Left renal cortex interstitium (tissue), 4 donors: ENCODE measurements around the gene RCN2. TPM values are rescaled to one million over a fixed set of nuclear protein-coding genes. Genes with fewer than 3 reads are reported as not detected.

Experiments used
- DNase-seq, 4 donors: peaks; one replicate each; pipeline ENCODE4 v3.0.0-alpha.2; 2013; ENCODE audit warnings: low read depth in 4 of 4, low spot score in 2 of 4, missing footprints in 1 of 4
- polyA plus RNA-seq, 4 donors: library from polyadenylated mRNA; unstranded; fragments of 120-200 nt; gene quantifications; one replicate each; pipeline ENCODE4 v1.2.1, GENCODE V29; 2013; ENCODE audit not compliant: insufficient read length in 4 of 4

Gene RCN2
- polyA plus RNA-seq, 4 donors = 199 to 244 (median 233) TPM

GRCh38 chr15:76972389-76973361 lies 41.1 kb downstream of the RCN2 start:
- no peak for DNase-seq

GRCh38 chr15:76973362-76973743 lies 41.8 kb downstream of the RCN2 start:
- no peak for DNase-seq

- DNase-seq = no peak
These were observed 42.4 kb downstream of the RCN2 start for GRCh38 chr15:76973906-76974305.

GRCh38 chr15:76974456-76975036 lies 43.0 kb downstream of the RCN2 start:
- DNase-seq = no peak

- DNase-seq = no peak
These were observed 44.6 kb downstream of the RCN2 start for GRCh38 chr15:76976141-76976540.

- DNase-seq = no peak
These were observed 45.2 kb downstream of the RCN2 start for GRCh38 chr15:76976572-76977270.

- no peak for DNase-seq
These were observed 47.2 kb downstream of the RCN2 start for GRCh38 chr15:76978522-76979330.

- no peak for DNase-seq
These were observed 47.9 kb downstream of the RCN2 start for GRCh38 chr15:76979331-76979925.

- no peak for DNase-seq
These were observed 48.5 kb downstream of the RCN2 start for GRCh38 chr15:76979996-76980520.

GRCh38 chr15:76982356-76982755 lies 50.8 kb downstream of the RCN2 start:
- no peak for DNase-seq

- DNase-seq = no peak
These were observed 51.2 kb downstream of the RCN2 start for GRCh38 chr15:76982756-76983155.

GRCh38 chr15:76983590-76984375 lies 52.2 kb downstream of the RCN2 start:
- no peak for DNase-seq

GRCh38 chr15:76986743-76987142 lies 55.2 kb downstream of the RCN2 start:
- no peak for DNase-seq

GRCh38 chr15:76987276-76987675 lies 55.7 kb downstream of the RCN2 start:
- DNase-seq = no peak

- no peak for DNase-seq
These were observed 56.6 kb downstream of the RCN2 start for GRCh38 chr15:76987896-76988860.

- DNase-seq = no peak
These were observed 57.6 kb downstream of the RCN2 start for GRCh38 chr15:76988867-76989780.

- DNase-seq = no peak
These were observed 59.5 kb downstream of the RCN2 start for GRCh38 chr15:76991048-76991447.
